ENCODE measurements around the gene COL6A2.
"Not testable (repeated sequence)": the region's sequence is repeated elsewhere in the genome, so short reads cannot be mapped to it uniquely, and the experiment has no call there.

Gene COL6A2

GRCh38 chr21:46124926-46125845 lies 27.3 kb downstream of the COL6A2 start:
- DNase-seq (ENCODE audit: low read depth in 2 of 2), result no peak

GRCh38 chr21:46125846-46126301 lies 28.0 kb downstream of the COL6A2 start:
- no peak for DNase-seq (ENCODE audit: low read depth in 2 of 2)

- DNase-seq (ENCODE audit: low read depth in 2 of 2), result no peak
These were observed 28.7 kb downstream of the COL6A2 start for GRCh38 chr21:46126309-46127238.

GRCh38 chr21:46127239-46128105 lies 29.6 kb downstream of the COL6A2 start:
- no peak for DNase-seq (ENCODE audit: low read depth in 2 of 2)

- DNase-seq (ENCODE audit: low read depth in 2 of 2), result no peak
These were observed 30.4 kb downstream of the COL6A2 start for GRCh38 chr21:46128106-46128932.

- DNase-seq (ENCODE audit: low read depth in 2 of 2), result no peak
These were observed 31.1 kb downstream of the COL6A2 start for GRCh38 chr21:46128933-46129571.

- DNase-seq (ENCODE audit: low read depth in 2 of 2), result no peak
These were observed 32.1 kb downstream of the COL6A2 start for GRCh38 chr21:46129846-46130651.

- DNase-seq (ENCODE audit: low read depth in 2 of 2), result no peak
These were observed 33.1 kb downstream of the COL6A2 start for GRCh38 chr21:46130831-46131587.

- DNase-seq (ENCODE audit: low read depth in 2 of 2), result no peak
These were observed 33.6 kb downstream of the COL6A2 start for GRCh38 chr21:46131588-46131837.

GRCh38 chr21:46131838-46132651 lies 34.1 kb downstream of the COL6A2 start:
- no peak for DNase-seq (ENCODE audit: low read depth in 2 of 2)

- no peak for DNase-seq (ENCODE audit: low read depth in 2 of 2)
These were observed 38.0 kb downstream of the COL6A2 start for GRCh38 chr21:46135782-46136395.

- no peak for DNase-seq (ENCODE audit: low read depth in 2 of 2)
These were observed 38.9 kb downstream of the COL6A2 start for GRCh38 chr21:46136739-46137349.

GRCh38 chr21:46137908-46138307 lies 40.0 kb downstream of the COL6A2 start:
- DNase-seq (ENCODE audit: low read depth in 2 of 2), result no peak

- no peak for DNase-seq (ENCODE audit: low read depth in 2 of 2)
These were observed 40.6 kb downstream of the COL6A2 start for GRCh38 chr21:46138383-46138970.

GRCh38 chr21:46139686-46140085 lies 41.8 kb downstream of the COL6A2 start:
- no peak for DNase-seq (ENCODE audit: low read depth in 2 of 2)

- not testable (repeated sequence) for DNase-seq (ENCODE audit: low read depth in 2 of 2)
These were observed 42.6 kb downstream of the COL6A2 start for GRCh38 chr21:46140352-46141003.

All from activated CD4-positive, alpha-beta T cell treated with anti-CD3 and anti-CD28 coated beads for 24 hours (primary cell).